Dermis blood vessel endothelial cell (primary cell): ENCODE data around the gene TMEM92. TPM values are rescaled to one million over a fixed set of nuclear protein-coding genes. Genes with fewer than 3 reads are reported as not detected.
"Not testable (repeated sequence)": the region's sequence is repeated elsewhere in the genome, so short reads cannot be mapped to it uniquely, and the experiment has no call there.

Experiments used
- DNase-seq: peaks from one replicate; pipeline ENCODE4 v3.0.0; 2010
- total RNA-seq: library from RNA; depleted of rRNA; stranded (reverse); fragments of >200 nt; gene quantifications from 2 replicates; pipeline ENCODE4 v1.2.3, GENCODE V29; 2014

The TMEM92 gene
- total RNA-seq, 1 donor from 2014 or later = 0.17 TPM

DNA sequence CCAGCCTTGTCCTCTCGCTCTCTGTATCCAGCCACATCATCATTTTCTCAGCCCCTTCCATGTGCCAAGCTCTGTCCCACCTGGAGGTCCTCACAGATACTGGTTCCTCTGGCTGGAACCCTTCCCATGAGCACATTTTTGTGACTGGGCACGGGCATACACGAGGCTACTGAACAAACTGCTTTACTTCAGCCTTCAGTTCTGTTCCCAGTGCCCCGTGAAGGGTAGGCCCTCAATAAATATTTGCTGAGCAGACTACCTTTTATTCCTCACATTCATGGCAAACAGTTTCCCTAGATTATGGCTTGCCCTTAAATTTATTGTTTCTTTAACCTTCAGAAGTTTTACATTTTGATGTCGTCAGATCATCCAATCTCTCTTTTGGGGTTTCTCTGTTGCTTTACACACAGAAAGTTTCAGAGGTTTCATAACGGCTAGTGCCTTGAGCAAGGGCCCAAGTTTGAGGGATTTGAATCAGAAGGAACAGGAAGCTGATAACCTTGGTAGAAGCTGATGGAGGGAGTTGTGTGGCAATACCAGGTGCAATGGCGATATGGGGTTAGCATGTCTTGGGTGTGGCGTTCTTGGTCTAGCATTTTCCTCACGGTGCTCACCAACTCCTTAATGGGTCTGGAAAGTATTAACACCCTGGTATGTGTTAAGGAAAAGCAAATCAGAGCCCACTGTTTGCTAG is 27.8 kb downstream of the TMEM92 start:
- no peak for DNase-seq

DNA sequence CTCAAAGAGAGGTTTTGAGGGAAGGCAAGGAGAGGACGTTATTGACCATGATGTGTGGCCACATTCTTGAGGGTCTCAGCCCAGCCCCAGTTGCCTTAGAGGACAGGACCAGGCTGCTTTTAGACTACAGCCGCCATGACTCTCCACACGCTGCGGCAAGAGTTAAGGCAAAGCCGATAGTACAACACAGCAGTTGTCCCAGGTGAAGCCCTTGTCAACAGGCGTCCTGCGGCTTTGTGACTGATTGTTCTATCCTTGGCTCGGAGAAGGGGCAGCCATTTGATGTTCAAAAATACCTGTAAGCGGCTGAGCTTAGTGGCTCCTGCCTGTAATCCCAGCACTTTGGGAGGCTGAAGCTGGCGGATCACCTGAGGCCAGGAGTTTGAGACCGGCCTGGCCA is 28.8 kb downstream of the TMEM92 start:
- DNase-seq = no peak

DNA sequence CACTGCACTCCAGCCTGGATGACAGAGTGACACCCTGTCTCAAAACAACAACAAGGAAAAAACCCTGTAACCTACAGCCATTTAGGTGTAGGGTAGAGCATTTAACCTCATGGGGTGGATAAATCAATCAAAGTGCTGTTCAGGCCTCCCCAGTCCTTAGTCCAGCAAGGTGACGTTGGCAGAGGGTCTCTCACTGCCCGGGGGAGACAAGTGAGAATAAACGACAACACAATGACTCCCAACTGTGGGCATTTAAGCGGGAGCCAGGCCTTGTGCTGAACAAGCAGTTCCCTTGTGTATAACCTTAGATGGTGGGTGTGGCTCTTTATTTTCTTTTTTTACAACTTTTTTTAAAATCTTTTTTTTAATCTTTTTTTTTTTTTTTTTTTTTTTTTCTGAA is 29.3 kb downstream of the TMEM92 start:
- DNase-seq = no peak

DNA sequence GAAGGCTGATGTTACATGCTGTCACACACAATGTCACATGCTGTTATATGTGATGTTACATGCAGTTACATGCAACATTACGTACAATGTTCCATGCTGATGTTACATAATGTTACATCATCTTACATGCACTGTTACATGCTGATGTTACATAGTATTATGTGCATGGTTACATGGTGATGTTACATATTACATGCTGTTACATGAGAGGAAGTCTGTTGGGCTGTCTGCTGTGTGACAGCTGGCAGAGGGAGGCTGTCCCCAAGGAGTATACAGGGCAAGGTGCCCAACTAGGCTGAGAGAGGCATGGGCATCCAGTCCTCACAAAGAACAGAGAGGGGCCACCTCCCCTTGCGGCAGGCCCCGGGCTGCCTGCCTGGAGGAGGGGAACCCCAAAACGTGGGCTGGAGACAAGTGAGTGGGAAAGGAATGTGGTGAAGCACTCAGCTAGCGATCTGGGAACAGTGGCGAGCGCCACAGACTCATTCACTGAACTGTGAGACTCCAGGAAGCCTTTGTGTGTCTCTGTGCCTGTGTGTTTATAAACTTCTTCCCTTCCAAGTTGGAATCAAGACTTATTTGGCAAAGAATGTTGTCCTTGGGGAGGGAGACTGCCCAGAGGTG is 30.6 kb downstream of the TMEM92 start:
- DNase-seq = no peak

DNA sequence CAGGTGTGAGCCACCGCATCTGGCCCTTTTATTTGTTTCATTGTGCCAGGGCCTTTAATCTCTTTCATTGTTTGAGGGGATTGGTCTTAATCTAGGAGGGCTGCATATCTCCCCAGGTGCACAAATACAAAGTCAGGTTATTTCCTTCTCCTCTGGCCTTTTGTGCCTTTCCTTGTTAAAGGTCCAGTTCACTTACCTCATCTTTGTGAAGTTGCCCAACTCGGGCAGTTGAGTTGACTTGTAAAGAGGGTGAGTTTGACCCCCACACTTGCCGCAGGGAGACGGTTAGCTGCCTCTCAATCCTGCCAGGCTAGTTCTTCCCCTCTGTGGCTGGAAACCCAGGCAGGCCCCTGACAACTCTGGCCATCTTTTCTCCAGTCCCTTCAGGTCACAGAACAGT is 33.4 kb downstream of the TMEM92 start:
- no peak for DNase-seq

DNA sequence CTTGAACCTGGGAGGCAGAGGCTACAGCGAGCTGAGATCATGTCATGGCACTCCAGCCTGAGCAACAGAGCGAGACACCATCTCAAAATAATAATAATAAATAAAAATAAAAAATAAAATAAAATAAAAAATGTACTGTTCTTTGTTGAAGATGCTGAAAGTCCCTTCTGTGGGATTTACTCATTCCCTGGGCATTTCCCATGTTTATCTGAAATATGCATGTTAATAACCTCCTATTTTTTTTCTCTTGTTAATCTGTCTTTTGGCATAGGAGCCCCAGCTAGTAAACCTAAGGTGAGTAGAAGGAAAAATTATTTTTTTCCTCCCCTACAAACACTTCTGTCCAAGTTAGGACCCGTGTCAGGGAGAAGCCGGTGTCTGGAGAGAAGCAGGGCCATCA is 34.4 kb downstream of the TMEM92 start:
- DNase-seq = no peak

DNA sequence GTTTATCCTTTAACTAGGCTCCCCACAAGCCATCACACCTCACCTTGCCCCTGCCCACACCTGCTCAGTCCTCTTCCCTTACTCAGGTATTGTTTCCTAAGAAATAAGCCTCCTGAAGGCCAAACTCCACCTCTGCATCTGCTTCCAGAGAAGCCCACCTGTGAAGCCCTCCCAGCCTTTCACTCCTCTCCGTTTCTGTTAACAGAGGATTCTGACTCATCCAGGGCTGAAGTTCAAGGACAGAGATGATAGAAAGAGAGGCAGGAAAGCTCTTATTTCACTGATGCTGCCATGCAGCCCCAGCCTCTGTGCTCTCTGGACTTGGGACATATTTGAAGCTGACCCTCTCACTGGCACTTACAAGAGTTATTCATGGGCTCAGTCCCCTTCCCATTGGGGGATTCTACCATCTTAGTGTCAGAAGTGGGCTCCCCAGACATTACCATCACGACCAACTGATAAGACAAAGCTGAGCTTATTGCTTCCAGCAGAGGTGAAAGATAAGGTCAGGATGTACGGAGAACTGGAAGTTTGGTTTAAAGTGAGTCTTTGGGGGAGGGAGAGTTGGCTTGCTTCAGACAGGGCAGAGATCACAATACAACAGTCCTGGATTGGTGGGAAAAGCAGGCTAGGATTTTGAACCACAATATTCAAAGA is 36.3 kb downstream of the TMEM92 start:
- DNase-seq = no peak

DNA sequence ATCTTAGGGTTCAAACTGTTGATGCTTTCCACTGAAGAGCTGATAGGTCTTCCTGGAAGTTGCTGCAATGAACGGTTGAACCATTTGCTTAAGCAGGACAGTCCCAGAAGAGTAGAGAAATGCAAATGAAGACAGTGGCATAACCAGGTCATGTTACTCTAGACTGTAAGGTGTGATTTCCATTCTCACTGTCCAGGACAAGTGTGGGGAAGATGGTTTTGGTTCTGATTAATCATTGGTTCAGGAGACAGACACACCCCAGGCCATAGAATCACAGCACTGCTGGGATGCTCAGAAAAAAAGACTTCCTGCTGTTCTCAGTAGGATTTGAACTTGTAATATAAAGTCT is 36.8 kb downstream of the TMEM92 start:
- no peak for DNase-seq

DNA sequence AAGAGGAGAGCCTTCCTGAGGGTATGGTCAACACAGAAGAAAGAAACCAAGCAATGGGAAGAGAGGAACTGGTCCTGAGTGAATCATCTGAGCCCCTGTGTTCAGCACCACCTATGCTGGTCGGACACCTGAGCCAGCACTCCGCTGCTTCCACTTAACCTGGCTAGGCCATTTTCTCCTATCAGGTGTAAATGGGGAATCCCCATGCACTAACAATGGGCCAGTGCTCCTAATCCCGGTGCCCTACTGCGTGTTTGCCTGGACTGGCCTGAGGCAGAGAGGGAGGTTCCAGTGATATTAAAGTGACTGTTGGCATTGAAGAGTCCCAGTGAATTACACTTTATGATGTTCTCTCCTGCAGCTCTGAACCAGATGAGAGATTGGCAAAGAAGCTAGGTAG is 37.2 kb downstream of the TMEM92 start:
- DNase-seq = no peak

DNA sequence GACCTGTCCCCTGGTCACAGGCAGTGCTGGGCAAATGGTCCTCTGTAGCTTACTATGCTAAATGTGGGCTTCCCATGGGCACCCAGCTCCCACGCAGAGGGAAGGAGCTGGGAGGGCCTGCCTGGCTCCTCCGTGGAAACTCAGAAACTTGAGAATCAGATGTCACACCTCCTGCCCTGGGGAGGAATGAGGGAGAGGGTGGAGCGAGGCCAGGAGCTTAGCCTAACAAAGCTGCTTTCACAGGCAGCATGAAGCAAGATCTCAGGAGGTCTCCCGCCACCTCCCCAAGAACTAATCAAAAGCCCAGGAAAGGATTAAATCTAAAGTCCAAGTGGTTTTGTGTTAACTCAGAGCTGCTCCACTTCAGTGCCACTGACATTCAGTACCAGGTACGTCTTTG is 38.0 kb downstream of the TMEM92 start:
- no peak for DNase-seq

DNA sequence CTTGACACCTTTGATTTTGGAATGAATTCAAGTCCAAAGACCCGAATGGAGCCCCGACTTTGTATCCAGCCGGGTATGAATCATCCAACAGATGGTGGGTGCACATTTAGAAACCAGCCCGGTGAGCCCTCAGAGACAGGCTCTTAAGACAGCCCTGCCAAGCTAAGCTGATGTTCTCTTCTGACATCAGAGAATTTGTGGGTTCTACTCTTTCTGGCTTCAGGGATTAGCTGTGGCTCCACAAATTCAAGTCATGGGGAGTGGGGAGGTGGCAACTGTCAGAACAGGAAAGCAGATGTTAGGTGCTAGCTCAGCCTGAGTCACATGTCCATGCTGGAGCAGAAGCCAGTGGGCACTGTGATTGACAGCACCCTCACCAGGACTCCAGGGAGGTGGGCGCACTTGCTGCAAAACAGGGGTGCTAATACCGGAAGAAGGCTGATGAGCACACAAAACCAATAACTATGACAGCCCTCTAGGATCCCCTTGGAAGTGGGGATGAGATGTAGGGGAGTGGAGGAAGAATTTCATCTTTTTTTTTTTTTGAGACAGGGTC is 40.3 kb downstream of the TMEM92 start:
- no peak for DNase-seq

DNA sequence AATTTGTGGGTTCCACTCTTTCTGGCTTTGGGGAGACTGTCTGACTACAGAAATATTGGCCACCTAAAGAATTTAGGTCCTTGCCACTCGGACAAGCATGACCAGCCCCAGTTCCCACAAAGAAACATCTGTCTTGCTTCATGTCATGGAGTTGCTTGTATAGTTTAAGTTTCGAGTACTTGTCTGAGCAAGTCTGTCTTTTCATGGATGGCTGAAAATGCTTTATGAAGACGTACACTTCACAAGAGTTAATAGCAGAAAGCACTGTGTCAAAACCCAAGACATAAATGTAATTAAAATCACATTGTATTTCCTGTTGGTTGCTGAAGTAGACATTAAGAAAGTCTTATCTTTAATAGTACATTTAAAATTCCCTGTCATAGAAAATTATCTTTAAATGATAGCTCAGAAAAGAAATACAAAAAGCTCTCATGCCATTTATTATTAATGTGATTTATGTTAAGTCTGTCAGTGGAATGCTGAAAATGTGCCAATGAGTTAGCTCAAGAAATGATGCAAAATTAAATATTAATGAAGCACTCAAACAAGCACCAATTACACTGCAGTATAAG is 41.8 kb downstream of the TMEM92 start:
- no peak for DNase-seq

DNA sequence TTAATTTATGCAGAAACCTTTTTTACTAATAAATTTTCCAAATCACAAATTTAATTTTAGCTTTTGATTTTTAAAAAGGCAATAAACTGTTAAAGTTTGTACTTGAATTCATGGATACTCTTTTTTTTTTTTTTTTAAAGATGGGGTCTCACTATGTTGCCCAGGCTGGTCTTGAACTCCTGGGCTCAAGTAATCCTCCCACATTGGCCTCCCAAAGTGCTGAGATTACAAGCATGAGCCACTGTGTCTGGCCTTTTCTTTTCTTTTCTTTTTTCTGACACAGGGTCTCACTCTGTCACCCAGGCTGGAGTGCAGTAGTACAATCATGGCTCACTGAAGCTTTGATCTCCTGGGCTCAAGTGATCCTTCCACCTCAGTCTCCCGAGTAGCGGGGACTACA is 42.4 kb downstream of the TMEM92 start:
- not testable (repeated sequence) for DNase-seq

DNA sequence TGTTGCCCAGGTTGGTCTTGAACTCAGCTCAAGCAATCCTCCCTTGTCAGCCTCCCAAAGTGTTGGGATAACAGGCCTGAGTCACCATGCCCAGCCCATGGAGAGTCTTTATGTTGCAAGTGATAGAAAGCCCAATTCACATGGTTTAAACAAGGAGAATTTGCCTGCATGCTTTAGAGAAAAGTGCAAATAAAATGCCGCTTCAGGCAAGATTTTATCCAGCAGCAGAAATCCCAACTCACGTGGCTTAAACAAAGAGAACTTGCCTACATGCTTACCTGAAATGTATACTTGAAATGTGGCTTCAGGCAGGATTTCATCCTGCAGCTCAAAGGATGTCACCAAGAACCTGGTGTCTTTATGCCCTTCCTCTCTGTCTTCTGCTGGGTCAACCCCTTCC is 42.9 kb downstream of the TMEM92 start:
- DNase-seq = no peak

DNA sequence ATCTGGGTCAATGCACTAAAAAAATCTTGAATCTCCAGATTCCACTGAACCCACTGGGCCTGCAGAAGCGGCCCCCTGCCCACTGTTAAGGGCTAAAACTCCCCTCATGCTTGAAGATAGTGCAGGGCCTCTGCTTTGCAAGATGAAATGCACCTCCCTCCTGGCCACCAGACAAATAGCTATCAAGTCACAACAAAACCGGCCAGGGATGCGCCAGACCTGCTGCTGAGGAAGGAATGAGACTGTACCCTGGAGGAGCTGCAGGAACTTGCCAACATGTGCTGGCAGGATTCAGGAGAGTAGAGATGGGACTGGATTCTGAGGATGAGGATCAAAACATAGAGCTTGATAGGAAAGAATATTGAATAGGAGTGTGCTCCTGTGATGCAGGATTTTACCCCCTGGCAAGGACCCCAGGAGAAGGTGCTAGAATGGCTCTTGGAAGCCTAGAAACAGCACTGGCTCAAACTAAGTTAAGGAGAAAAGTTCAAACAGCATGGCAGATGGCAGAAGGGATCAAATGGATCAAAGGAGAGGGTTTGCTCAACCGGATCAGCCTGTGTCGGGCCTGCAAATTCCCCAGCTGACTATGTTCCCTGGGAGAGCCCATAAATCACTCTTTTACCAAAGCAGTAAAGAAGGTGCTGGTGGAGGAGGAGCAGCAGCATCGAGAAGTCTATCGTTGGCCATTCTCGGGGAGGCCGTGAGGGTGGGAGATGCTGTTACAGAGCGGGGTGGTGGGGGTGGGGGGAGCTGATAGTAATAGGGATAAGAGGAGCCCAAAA is 44.4 kb downstream of the TMEM92 start:
- no peak for DNase-seq

DNA sequence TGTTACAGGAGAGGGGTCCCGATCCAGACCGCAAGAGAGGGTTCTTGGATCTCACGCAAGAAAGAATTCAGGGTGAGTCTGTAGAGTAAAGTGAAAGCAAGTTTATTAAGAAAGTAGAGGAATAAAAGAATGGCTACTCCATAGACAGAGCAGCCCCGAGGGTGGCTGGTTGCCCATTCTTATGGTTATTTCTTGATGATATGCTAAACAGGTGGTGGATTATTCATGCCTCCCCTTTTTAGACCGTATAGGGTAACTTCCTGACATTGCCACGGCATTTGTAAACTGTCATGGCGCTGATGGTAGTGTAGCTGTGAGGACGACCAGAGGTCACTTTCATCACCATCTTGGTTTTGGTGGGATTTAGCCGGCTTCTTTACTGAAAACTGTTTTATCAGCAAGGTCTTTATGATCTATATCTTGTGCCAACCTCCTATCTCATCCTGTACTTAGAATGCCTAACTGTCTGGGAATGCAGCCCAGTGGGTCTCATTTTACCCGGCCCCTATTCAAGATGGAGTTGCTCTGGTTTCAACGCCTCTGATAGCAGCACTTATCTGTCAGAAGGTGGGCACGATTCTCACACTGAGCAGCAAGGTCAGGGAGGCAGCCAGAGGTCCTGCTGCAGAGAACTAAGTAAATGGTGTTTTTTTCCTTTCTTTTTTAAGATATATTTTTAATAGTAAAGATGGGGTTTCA is 45.2 kb downstream of the TMEM92 start:
- no peak for DNase-seq

DNA sequence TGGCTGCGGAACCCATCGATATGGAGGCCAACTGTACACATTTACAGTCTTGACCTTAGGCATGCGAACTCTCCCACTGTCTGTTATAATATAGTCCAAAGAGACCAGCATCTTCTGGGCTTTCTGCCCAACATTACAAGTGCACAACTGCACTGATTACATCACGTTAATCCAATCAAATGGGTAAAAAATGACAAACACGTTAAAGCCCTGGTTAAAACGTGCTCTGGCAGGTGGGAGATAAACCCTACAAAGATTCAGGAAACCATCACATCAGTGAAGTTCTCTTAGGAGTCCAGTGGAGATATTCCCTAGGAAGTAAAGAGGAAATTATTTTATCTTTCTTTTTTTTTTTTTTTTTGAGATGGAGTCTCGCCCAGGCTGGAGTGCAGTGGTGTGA is 48.0 kb downstream of the TMEM92 start:
- DNase-seq = no peak

DNA sequence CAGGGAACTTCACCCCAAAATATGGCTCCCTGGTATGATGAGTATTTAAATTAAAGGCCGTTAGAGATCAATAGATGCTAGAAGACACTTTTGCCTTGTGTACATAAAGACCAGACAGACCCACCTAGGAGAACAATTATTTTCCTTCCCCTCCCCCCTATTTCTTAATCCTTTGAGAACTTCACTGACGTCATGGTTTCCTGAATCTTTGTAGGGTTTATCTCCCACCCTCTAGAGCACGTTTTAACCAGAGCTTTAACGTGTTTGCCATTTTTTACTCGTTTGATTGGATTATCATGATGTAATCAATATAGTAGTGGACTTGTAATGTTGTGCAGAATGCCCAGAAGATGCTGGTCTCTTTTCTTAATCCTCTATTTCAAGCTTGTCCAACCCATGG is 48.8 kb downstream of the TMEM92 start:
- DNase-seq = no peak

DNA sequence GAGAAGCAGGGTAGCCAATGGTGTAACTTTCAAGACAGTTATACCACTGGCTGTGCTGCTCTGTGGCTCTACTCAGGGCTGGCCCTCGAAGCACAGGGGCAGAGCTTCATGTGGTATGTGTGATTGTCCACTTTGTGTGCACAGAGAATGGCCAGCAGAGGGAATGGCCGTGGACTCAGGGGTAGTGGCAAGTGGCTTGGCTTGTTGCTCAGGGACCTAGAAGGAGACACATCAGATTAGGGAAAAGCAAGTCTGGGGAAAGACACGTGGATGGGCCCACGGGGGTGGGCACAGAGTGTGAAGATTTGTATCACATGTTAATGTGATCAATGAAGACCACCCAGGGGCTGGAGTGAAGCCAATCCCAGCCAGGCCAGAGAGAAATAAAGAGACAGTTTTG is 51.6 kb downstream of the TMEM92 start:
- no peak for DNase-seq

DNA sequence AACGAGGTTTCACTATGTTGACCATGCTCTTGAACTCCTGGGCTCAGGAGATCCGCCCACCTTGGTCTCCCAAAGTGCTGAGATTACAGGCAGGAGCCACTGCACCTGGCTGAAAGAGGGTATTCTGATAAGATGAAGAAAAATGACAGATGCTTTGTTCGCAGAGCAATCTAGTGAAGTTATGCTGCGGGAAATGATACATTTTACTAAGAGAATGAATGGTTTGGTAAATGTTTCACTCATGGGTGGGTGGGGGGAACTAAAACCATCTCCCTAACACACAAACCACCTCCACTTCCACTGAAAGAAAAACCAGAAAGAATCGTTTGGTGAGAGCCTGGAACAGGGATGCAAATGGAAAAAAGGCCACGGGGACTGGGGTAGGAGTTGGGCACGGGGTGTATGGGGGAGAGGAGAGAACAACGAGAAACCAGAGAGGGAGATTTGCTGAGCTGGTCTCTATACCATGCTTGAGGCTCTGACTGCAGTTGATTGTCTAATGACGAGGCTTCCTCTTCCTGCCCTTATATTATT is 52.6 kb downstream of the TMEM92 start:
- DNase-seq = no peak

DNA sequence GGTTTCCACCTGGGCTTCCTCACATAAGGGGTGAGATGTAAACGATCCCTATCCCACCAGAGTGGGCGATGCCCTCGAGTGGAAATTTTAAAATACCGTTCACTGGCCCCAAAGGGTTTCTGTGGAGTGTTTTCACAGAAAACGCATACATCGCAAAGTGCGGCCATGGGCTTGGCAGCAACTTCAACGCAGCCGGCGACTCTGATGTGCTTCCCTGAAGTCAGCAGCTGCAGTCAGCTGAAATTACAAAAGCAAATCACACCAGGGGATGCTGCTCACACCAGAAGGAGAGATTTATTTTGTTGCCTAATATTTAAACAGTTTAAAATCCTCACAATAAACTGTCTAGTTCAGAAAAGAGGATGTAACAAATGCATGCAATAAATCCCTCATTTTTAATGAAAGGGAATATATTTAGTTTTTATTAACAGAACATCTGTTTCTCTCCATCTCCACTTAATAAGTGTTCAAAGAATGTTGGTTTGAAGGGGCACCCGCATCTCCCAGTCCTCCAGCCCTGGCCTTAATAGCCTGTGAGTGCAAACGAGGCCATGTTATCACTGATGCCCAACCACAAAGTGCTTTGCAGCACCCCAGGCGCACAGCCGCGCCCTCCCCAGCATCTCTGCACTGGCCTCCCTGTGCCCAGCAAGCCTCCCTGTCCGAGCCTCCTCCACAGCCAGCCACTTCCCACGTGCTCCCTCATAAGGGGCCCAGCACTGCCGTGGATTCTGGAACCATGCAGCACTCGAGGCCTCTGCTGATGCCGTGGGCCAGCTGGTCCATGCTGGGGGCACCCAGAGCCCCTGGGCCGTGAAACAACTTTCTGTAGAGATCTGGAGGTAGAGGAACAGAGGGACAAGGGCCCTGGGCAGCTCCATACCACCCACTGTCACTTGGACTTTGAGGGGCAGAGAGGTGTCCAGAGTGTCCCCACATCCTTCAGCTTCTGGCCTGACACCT is 54.4 kb downstream of the TMEM92 start:
- DNase-seq = no peak
